Effector memory CD4-positive, alpha-beta T cell (primary cell): Measurements from ENCODE around the gene TP73.

ENCODE experiments used
- DNase-seq, 3 donors: peaks; one replicate each; pipeline ENCODE4 v3.0.0-alpha.2; 2020
- H3K27ac ChIP-seq: 2 replicates; pipeline ENCODE4 v1.7.0; 2013; ENCODE audit warnings: mild to moderate bottlenecking, low read length, moderate library complexity; ENCODE audit not compliant: insufficient read depth, poor library complexity, severe bottlenecking
- H3K27me3 ChIP-seq: replicated peaks from 2 replicates; pipeline ENCODE4 v1.7.0; 2013; ENCODE audit warnings: mild to moderate bottlenecking, low read length; ENCODE audit not compliant: insufficient read depth, control insufficient read depth, poor library complexity, severe bottlenecking
- H3K36me3 ChIP-seq: 2 replicates; pipeline ENCODE4 v1.7.0; 2013; ENCODE audit warnings: mild to moderate bottlenecking, low read length, moderate library complexity; ENCODE audit not compliant: control insufficient read depth, insufficient read depth
- H3K4me1 ChIP-seq: 2 replicates; pipeline ENCODE4 v1.7.0; 2013; ENCODE audit warnings: low read length, mild to moderate bottlenecking; ENCODE audit not compliant: control insufficient read depth, insufficient read depth, poor library complexity, severe bottlenecking
- H3K4me3 ChIP-seq: 2 replicates; pipeline ENCODE4 v1.7.0; 2013; ENCODE audit warnings: low read length, low read depth, mild to moderate bottlenecking; ENCODE audit not compliant: insufficient read depth, poor library complexity, severe bottlenecking
- H3K9me3 ChIP-seq: 2 replicates; pipeline ENCODE4 v1.7.0; 2013; ENCODE audit warnings: mild to moderate bottlenecking, low read length, moderate library complexity; ENCODE audit not compliant: control insufficient read depth

TP73 gene

DNA sequence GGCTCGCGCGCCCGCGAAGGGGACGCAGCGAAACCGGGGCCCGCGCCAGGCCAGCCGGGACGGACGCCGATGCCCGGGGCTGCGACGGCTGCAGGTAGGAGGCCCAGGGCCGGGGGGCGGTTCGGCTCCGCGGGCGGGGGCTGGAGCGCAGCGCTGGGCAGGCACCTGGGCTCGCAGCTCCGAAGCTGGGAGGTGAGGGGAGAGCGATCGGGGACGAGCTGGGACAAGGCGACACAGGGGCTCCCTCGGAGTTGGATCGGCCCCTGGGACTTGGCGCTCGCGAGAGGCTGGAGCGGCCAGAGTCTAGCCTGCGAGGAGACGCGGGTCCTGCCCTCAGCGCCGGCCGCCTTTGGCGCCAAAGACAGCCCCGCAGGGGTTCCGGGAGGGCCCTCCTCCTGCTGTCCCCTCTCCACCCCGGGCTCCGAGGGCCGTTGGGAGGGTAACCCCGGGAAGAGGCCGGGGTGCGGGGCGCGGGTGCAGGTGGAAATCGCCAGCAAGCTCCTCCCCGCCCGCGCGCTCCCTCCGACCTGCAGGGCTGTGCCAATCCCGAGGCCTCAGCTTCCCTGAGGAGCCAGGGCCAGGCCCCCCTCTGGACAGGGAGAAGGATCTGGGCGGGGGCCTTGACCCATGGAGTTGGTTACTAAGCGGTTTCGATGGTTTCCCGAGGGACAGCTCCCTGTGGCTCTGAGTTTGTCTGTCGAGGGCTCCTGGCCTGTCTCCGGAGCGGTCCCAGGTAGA lies 401 bp downstream of the TP73 start:
- Histone ChIP-seq H3K4me1 (peaks cover 35% of the 10 kb centered on the region), H3K27me3 (peaks cover 32% of the 10 kb centered on the region), H3K4me3 (peak overlapping the region; percentile 34), H3K36me3 (no peaks in the 10 kb centered on the region), H3K27ac (no peak overlapping the region), H3K9me3 (no peaks in the 10 kb centered on the region)
- DNase-seq = no peak

DNA sequence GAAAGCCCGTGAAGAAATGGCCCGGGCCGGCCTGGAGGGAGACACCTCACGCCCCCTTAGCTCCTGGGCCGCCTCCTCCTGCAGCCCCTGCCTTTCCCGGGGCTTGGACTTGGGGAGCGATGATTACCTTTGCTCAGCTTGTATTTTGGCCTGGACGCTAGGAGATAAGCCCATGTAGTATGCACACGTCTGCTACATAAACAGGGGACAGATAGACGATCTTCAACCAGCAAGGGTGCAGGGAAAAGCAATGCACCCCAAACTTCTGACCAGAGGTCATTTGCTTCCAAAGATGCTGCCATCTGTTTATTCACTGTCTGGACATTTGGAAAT lies 936 bp downstream of the TP73 start:
- H3K4me3 ChIP-seq = no peak overlapping the region
- H3K27ac ChIP-seq = no peak overlapping the region
- DNase-seq = no peak
- H3K4me1 ChIP-seq = peaks cover 35% of the 10 kb centered on the region
- H3K27me3 ChIP-seq = peaks cover 32% of the 10 kb centered on the region
- no peaks in the 10 kb centered on the region for H3K9me3 ChIP-seq
- H3K36me3 ChIP-seq = no peaks in the 10 kb centered on the region

DNA sequence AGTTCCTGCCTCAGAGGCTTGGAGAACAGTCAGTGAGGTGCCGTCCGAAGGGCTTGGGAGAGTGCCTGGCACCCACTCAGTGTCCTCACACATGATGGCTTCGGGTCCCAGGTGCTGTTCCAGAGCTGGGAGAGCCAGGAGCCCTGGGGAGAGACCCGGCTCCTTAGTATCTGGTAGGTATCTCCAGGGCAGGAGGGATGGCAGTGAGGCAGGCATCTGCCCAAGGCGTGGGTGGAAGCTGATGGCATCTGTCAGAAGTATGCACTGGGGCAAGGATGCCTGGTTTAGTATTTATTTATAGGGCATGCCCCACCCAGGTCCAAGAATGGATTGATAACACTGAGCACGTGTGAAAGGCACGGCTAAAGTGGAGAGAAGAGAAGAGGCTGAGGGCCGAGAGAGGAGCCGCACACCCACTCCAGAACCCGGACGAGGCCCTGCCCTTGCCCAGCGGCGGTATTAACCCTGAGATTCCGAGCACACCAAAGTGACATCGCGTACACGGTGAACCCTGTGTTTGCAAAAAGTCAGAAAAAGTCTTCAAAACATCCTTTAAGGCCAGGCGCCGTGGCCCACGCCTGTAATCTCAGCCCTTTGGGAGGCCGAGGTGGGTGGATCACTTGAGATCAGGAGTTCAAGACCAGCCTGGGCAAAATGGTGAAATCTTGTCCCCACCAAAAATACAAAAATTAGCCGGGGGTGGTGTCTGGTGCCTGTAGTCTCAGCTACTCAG lies 2.4 kb downstream of the TP73 start:
- no peak for DNase-seq
- Histone ChIP-seq H3K4me1 (peaks cover 24% of the 10 kb centered on the region), H3K9me3 (no peaks in the 10 kb centered on the region), H3K36me3 (no peaks in the 10 kb centered on the region), H3K27me3 (peaks cover 32% of the 10 kb centered on the region), H3K27ac (no peak overlapping the region), H3K4me3 (no peak overlapping the region)

DNA sequence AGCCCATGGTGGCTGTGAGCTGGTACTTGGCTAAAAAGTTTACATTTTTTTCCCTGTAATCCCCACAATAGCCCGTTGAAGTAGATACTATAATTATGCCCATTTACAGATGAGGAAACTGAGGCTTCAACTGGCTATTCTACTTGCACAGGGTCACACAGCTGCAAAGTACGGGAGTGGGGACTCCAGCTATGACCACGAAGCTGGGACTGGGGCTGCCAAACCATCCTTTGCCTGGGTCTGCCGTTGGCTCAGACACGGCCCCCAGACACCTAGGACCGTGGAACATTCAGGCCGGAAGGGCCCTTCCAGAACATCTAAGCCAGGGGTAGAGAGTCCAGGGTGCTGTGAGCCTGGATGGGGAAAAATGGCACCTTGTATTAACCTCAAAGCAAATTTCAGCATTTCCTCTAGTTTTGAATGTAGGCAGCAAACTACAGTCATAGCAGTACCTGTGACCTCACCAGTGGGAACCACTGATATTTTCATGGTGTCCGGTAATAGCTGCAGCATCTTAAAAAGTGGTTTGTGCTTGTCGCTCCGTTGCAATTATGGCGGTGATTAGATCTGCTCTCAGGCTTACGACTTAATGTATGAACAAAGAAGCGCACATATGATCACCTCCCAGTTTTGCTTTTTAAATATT lies 4.3 kb downstream of the TP73 start:
- Histone ChIP-seq H3K9me3 (no peaks in the 10 kb centered on the region), H3K4me1 (peaks cover 12% of the 10 kb centered on the region), H3K4me3 (no peak overlapping the region), H3K36me3 (no peaks in the 10 kb centered on the region), H3K27ac (no peak overlapping the region), H3K27me3 (peaks cover 19% of the 10 kb centered on the region)
- no peak for DNase-seq

DNA sequence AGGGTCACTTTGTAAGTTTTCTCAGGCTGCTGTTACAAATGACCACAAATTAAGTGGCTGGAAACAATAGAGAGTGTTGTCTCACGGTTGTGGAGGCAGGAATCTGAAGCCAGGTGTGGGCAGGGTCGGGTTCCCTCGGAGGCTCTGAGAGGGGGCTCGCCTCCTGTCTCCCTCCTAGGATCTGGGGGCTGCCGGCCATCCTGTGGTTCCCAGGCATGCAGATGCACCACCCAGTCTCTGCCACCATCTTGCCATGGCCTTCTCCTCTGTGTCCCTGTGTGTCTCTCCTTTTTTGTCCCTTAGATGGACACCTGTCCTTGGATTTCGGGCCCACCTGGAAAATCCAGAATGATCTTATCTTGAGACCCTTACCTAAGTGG lies 4.8 kb downstream of the TP73 start:
- no peak overlapping the region for H3K27ac ChIP-seq
- H3K36me3 ChIP-seq = no peaks in the 10 kb centered on the region
- no peaks in the 10 kb centered on the region for H3K9me3 ChIP-seq
- peaks cover 7% of the 10 kb centered on the region for H3K4me1 ChIP-seq
- H3K27me3 ChIP-seq = peaks cover 16% of the 10 kb centered on the region
- no peak overlapping the region for H3K4me3 ChIP-seq
- no peak for DNase-seq

DNA sequence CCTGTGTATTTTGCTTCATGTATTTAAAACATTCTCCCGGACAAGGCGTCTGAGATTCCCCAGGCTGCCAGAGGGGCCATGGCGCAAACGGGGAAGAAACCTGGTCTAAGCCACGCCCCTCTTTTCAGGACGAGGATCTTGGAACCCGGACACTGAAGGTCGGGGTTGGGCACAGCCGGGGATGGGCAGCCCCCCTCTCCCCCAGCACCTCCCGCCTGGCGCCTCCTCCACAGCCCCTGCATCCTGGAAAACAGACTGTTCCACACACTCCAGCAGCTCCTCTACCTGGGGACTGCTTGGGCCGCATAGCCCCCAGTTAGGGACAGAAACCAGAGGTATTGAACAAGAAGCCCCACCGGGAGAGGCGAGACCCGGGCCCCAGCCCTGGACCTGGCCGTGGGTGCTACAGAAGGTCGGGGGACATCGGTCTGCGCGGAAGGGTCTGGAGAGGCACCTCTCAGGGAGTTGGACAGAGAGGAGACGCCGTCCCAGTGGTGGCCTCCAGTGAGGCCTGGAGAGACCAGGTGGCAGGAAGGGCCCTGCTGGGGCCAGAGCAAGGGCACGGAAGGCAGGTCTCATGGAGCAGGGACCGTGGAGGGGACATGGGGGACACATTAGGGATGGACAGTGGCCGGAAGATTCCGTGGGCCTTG lies 5.4 kb downstream of the TP73 start:
- no peaks in the 10 kb centered on the region for H3K9me3 ChIP-seq
- H3K4me1 ChIP-seq = peaks cover 3% of the 10 kb centered on the region
- no peaks in the 10 kb centered on the region for H3K36me3 ChIP-seq
- no peak overlapping the region for H3K27ac ChIP-seq
- no peak for DNase-seq
- peaks cover 14% of the 10 kb centered on the region for H3K27me3 ChIP-seq
- no peak overlapping the region for H3K4me3 ChIP-seq

DNA sequence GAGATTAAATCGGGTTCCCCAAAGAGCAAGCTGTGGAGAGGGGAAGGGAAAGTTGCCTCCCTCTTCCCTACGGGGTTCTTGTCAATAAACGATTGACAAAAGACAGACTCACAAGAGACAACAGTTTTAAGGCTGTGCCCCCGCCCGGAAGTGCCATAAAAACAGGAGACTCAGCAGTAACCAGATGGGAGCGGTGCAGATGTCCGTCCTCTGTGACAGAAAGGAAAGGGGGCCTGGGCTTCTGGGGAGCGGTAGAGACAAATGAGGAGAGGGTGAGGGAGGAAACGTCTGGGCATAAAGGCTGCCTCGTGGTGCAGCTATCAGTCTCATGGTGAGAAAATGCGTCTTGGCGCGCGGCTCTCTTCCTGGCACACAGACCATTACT lies 5.9 kb downstream of the TP73 start:
- Histone ChIP-seq H3K4me1 (no peaks in the 10 kb centered on the region), H3K9me3 (no peaks in the 10 kb centered on the region), H3K27me3 (peaks cover 9% of the 10 kb centered on the region), H3K27ac (no peak overlapping the region), H3K36me3 (no peaks in the 10 kb centered on the region), H3K4me3 (no peak overlapping the region)
- DNase-seq = no peak

DNA sequence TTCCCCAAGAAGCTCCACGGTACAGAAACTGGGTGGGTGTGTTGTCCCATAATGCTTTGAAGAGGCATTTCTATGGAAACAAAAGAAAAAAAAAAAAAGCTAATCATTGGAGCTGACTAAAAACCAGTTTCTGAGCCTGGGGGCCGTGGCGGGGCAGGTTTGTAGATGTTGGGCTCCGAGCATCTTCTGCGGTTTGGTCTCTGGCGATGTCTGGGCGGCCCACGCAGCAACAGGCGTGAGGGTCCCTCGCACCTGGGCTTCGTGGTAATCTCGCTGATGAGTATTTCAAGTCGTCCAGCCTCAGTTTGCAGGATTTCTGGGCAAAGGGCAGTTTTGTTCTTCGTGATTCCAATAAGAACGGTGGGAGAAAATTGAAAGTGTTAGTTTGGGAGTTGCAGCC lies 6.8 kb downstream of the TP73 start:
- Histone ChIP-seq H3K36me3 (no peaks in the 10 kb centered on the region), H3K27me3 (no peaks in the 10 kb centered on the region), H3K4me1 (no peaks in the 10 kb centered on the region), H3K9me3 (no peaks in the 10 kb centered on the region), H3K27ac (no peak overlapping the region), H3K4me3 (no peak overlapping the region)
- DNase-seq = no peak

DNA sequence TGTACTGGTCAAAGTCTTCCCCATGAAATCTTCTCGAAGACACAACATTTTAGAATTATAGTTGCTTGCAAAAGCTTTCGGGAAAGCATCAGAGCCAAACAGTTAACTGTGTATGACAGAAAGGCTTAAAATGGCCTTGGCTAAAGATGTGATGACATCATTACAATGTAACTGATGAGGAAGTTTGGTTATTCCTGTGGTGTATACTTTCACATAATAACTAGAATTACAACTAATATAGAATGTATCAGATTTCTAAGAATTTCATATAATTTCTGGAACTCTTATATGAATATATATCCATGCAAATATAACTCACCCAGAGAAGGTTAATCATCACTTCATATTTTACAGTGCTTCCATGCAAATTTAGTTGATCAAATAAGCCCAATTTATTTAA lies 8.4 kb downstream of the TP73 start:
- H3K27me3 ChIP-seq = no peaks in the 10 kb centered on the region
- H3K4me3 ChIP-seq = no peak overlapping the region
- no peaks in the 10 kb centered on the region for H3K36me3 ChIP-seq
- no peak overlapping the region for H3K27ac ChIP-seq
- no peaks in the 10 kb centered on the region for H3K9me3 ChIP-seq
- DNase-seq = no peak
- no peaks in the 10 kb centered on the region for H3K4me1 ChIP-seq

DNA sequence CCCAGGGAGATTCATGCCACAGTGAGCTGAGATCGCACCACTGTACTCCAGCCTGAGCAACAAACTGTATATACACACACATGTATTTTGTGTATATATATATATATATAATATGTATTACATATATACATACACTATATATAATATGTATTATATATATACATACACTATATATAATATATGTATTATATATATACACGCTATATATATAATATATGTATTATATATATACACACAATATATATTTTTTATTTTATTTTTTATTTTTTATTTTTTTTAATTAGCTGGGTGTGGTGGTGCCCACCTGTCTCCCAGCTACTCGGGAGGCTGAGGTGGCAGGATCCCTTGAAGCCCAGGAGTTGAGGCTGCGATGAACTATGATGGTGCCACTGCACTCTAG lies 9.3 kb downstream of the TP73 start:
- no peak overlapping the region for H3K4me3 ChIP-seq
- DNase-seq = no peak
- H3K9me3 ChIP-seq = no peaks in the 10 kb centered on the region
- H3K36me3 ChIP-seq = no peaks in the 10 kb centered on the region
- H3K4me1 ChIP-seq = no peaks in the 10 kb centered on the region
- H3K27me3 ChIP-seq = no peaks in the 10 kb centered on the region
- no peak overlapping the region for H3K27ac ChIP-seq
